Measurements from ENCODE around the gene BICC1. TPM values are rescaled to one million over a fixed set of nuclear protein-coding genes. Genes with fewer than 3 reads are reported as not detected.

BICC1 gene
- total and polyA plus RNA-seq, 2 of the 13 experiments (the other 11 are each of a cell fraction or from before 2014, with no cell fraction given) = 0.18 to 1.5 TPM

GRCh38 chr10:58773944-58774343 lies 261.3 kb downstream of the BICC1 start:
- H3K36me3 ChIP-seq (replicated peaks in 1 of 2; ENCODE audit: control insufficient read depth in 1 of 2, insufficient read depth in 2 of 2, low read length in 2 of 2) = no peaks in the 10 kb centered on the region
- H2AFZ ChIP-seq (ENCODE audit: low read length) = no peak overlapping the region
- H3K4me3 ChIP-seq (replicated peaks in 1 of 3; ENCODE audit: insufficient read depth in 1 of 3, low read depth in 2 of 3, low read length in 3 of 3) = no peak overlapping the region
- intact Hi-C loops (cut with micrococcal nuclease; ENCODE audit: unreplicated experiment) = no loop called here
- H4K20me1 ChIP-seq (ENCODE audit: insufficient read depth, low read length) = no peaks in the 10 kb centered on the region
- in situ Hi-C loops (cut with HindIII; ENCODE audit: extremely low pct_ligation_motif_present, low pct_unique_long_range_greater_than_20kb) = no loop called here
- BruUV-seq (replicated peaks) = no TSS peak
- no peak for ATAC-seq
- no peak overlapping the region for H3K27ac ChIP-seq (ENCODE audit: extremely low read length, insufficient read depth, low read length)
- TF ChIP-seq NFIB (CRISPR knock-in tag; IDR thresholded peaks at IDR 0.05; ENCODE audit: borderline replicate concordance) (no peak), PAX8 (CRISPR knock-in tag; IDR thresholded peaks at IDR 0.05; ENCODE audit: borderline replicate concordance) (no peak), ZNF12 (CRISPR knock-in tag; IDR thresholded peaks at IDR 0.05) (no peak), ZBTB21 (CRISPR knock-in tag; IDR thresholded peaks at IDR 0.05) (no peak), CENPT (CRISPR knock-in tag; IDR thresholded peaks at IDR 0.05; ENCODE audit: low read depth) (no peak)
- no peak overlapping the region for H3K4me2 ChIP-seq (ENCODE audit: low read depth, low read length)
- H3K9me3 ChIP-seq (ENCODE audit: low read length) = no peaks in the 10 kb centered on the region
- H3K9ac ChIP-seq (ENCODE audit: insufficient read depth, low read depth, low read length) = no peak overlapping the region
- DNase-seq (ENCODE audit: low spot score) = no peak
- CTCF ChIA-PET (ENCODE audit: low intra/inter-chr PET ratio, low total read pairs) = no interaction called here
- H3K79me2 ChIP-seq (ENCODE audit: insufficient read depth, low read length) = no peaks in the 10 kb centered on the region
- H3K4me1 ChIP-seq (ENCODE audit: insufficient read depth, low read length) = no peaks in the 10 kb centered on the region
- 68% methylated on average over 1 of the region's 1 CpG for WGBS (ENCODE audit: low lambda C conversion rate)
- POLR2A ChIA-PET = no interaction called here
- no peaks in the 10 kb centered on the region for H3K27me3 ChIP-seq (ENCODE audit: control insufficient read depth in 1 of 2, insufficient read depth in 2 of 2, low read length in 2 of 2)
- FAIRE-seq = no peak

GRCh38 chr10:58775960-58776567 lies 263.4 kb downstream of the BICC1 start:
- H3K79me2 ChIP-seq (ENCODE audit: insufficient read depth, low read length) = no peaks in the 10 kb centered on the region
- in situ Hi-C loops (cut with HindIII; ENCODE audit: extremely low pct_ligation_motif_present, low pct_unique_long_range_greater_than_20kb) (loop anchor here (25.0 kb wide), 2 partner anchors 1036 to 1261 kb away; no protein-coding TSS in a partner anchor), intact Hi-C loops (cut with micrococcal nuclease; ENCODE audit: unreplicated experiment) (no loop called here)
- H3K4me2 ChIP-seq (ENCODE audit: low read depth, low read length) = no peak overlapping the region
- ChIA-PET CTCF (ENCODE audit: low intra/inter-chr PET ratio, low total read pairs) (no interaction called here), POLR2A (no interaction called here)
- DNase-seq (ENCODE audit: low spot score) (no peak), ATAC-seq (no peak), FAIRE-seq (no peak)
- TF ChIP-seq ZNF510 (CRISPR knock-in tag; IDR thresholded peaks at IDR 0.05; ENCODE audit: low read depth) = no peak
- no peak for TF ChIP-seq ZNF773 (CRISPR knock-in tag; IDR thresholded peaks at IDR 0.05; ENCODE audit: borderline replicate concordance)
- no peak for TF ChIP-seq ZNF792 (CRISPR knock-in tag; IDR thresholded peaks at IDR 0.05)
- no peaks in the 10 kb centered on the region for H3K27me3 ChIP-seq (ENCODE audit: control insufficient read depth in 1 of 2, insufficient read depth in 2 of 2, low read length in 2 of 2)
- H2AFZ ChIP-seq (ENCODE audit: low read length) = no peak overlapping the region
- H3K4me3 ChIP-seq (replicated peaks in 1 of 3; ENCODE audit: insufficient read depth in 1 of 3, low read depth in 2 of 3, low read length in 3 of 3) = no peak overlapping the region
- WGBS (ENCODE audit: low lambda C conversion rate) = 74% methylated on average over 4 of the region's 4 CpGs
- BruUV-seq (replicated peaks) = no TSS peak
- H3K9me3 ChIP-seq (ENCODE audit: low read length) = no peaks in the 10 kb centered on the region
- no peak overlapping the region for H3K27ac ChIP-seq (ENCODE audit: extremely low read length, insufficient read depth, low read length)
- H3K9ac ChIP-seq (ENCODE audit: insufficient read depth, low read depth, low read length) = no peak overlapping the region
- H3K36me3 ChIP-seq (replicated peaks in 1 of 2; ENCODE audit: control insufficient read depth in 1 of 2, insufficient read depth in 2 of 2, low read length in 2 of 2) = no peaks in the 10 kb centered on the region
- H3K4me1 ChIP-seq (ENCODE audit: insufficient read depth, low read length) = no peaks in the 10 kb centered on the region
- no peaks in the 10 kb centered on the region for H4K20me1 ChIP-seq (ENCODE audit: insufficient read depth, low read length)
